H9 (cell line): Measurements from ENCODE around the gene PACS1. TPM values are rescaled to one million over a fixed set of nuclear protein-coding genes. Genes with fewer than 3 reads are reported as not detected.

Experiments used
- DNase-seq: peaks from one replicate; pipeline ENCODE4 v3.0.0-alpha.2; 2017
- H2AFZ ChIP-seq: one replicate; pipeline ENCODE4 v1.6.1; 2013; ENCODE audit warnings: mild to moderate bottlenecking, low read length, control low read depth, moderate library complexity
- H2AK5ac ChIP-seq: 2 replicates; pipeline ENCODE4 v1.6.1; 2013; ENCODE audit warnings: low read length, control low read depth, mixed read lengths; ENCODE audit not compliant: insufficient read length
- H2BK120ac ChIP-seq: one replicate; pipeline ENCODE4 v1.6.1; 2013; ENCODE audit warnings: low read depth, mild to moderate bottlenecking, low read length, control low read depth, inconsistent platforms; ENCODE audit not compliant: poor library complexity, severe bottlenecking
- H2BK12ac ChIP-seq: 2 replicates; pipeline ENCODE4 v1.6.1; 2013; ENCODE audit warnings: low read length, control low read depth, mixed read lengths, low read depth; ENCODE audit not compliant: insufficient read length
- H2BK15ac ChIP-seq: 2 replicates; pipeline ENCODE4 v1.6.1; 2013; ENCODE audit warnings: low read depth, low read length, control low read depth
- H2BK20ac ChIP-seq: one replicate; pipeline ENCODE4 v1.6.1; 2013; ENCODE audit warnings: low read depth, mild to moderate bottlenecking, low read length, control low read depth, inconsistent platforms; ENCODE audit not compliant: poor library complexity, severe bottlenecking
- H2BK5ac ChIP-seq: 2 replicates; pipeline ENCODE4 v1.6.1; 2013; ENCODE audit warnings: low read length, control low read depth, mixed read lengths; ENCODE audit not compliant: insufficient read length
- H3K14ac ChIP-seq: 2 replicates; pipeline ENCODE4 v1.6.1; 2013; ENCODE audit warnings: low read length, control low read depth; ENCODE audit not compliant: insufficient read depth
- H3K18ac ChIP-seq: 2 replicates; pipeline ENCODE4 v1.6.1; 2013; ENCODE audit warnings: low read depth, mild to moderate bottlenecking, mixed read lengths, low read length, control low read depth; ENCODE audit not compliant: insufficient read length
- H3K23ac ChIP-seq: 2 replicates; pipeline ENCODE4 v1.6.1; 2013; ENCODE audit warnings: low read length, control low read depth, mixed read lengths, low read depth; ENCODE audit not compliant: insufficient read length
- H3K23me2 ChIP-seq: 2 replicates; pipeline ENCODE4 v1.6.1; 2013; ENCODE audit warnings: low read depth, mild to moderate bottlenecking, mixed read lengths, low read length, control low read depth; ENCODE audit not compliant: insufficient read length, poor library complexity, severe bottlenecking
- H3K27ac ChIP-seq: 2 replicates; pipeline ENCODE4 v1.5.1; 2013; ENCODE audit warnings: low read length, control low read depth, mixed read lengths, low read depth; ENCODE audit not compliant: insufficient read length
- H3K27me3 ChIP-seq: 2 replicates; pipeline ENCODE4 v1.6.1; 2013; ENCODE audit warnings: low read length, control low read depth, inconsistent platforms; ENCODE audit not compliant: insufficient read depth
- H3K4ac ChIP-seq: 2 replicates; pipeline ENCODE4 v1.6.1; 2013; ENCODE audit warnings: low read depth, mild to moderate bottlenecking, control low read depth, inconsistent platforms, low read length, moderate library complexity
- H3K4me1 ChIP-seq: 2 replicates; pipeline ENCODE4 v1.6.1; 2013; ENCODE audit warnings: low read length, control low read depth, inconsistent platforms; ENCODE audit not compliant: insufficient read depth
- H3K4me2 ChIP-seq: 2 replicates; pipeline ENCODE4 v1.6.1; 2013; ENCODE audit warnings: low read length, control low read depth, mixed read lengths; ENCODE audit not compliant: insufficient read length, insufficient read depth
- H3K56ac ChIP-seq: 2 replicates; pipeline ENCODE4 v1.6.1; 2013; ENCODE audit warnings: low read depth, mild to moderate bottlenecking, mixed read lengths, low read length, control low read depth; ENCODE audit not compliant: insufficient read length
- H3K79me1 ChIP-seq: 2 replicates; pipeline ENCODE4 v1.6.1; 2013; ENCODE audit warnings: low read depth, mild to moderate bottlenecking, moderate library complexity, low read length, control low read depth, inconsistent platforms; ENCODE audit not compliant: insufficient read depth, poor library complexity, severe bottlenecking
- H3K79me2 ChIP-seq: 2 replicates; pipeline ENCODE4 v1.6.1; 2013; ENCODE audit warnings: low read length, control low read depth, inconsistent platforms; ENCODE audit not compliant: insufficient read depth
- H3K9ac ChIP-seq: 2 replicates; pipeline ENCODE4 v1.6.1; 2013; ENCODE audit warnings: low read length, control low read depth, mixed read lengths; ENCODE audit not compliant: insufficient read length; ENCODE audit errors: extremely low read depth
- H3K9me3 ChIP-seq: one replicate; pipeline ENCODE4 v1.6.1; 2013; ENCODE audit warnings: low read depth, low read length, inconsistent platforms; ENCODE audit not compliant: control insufficient read depth
- H3T11ph ChIP-seq: one replicate; pipeline ENCODE4 v1.6.1; 2013; ENCODE audit warnings: mild to moderate bottlenecking, low read length, control low read depth, inconsistent platforms
- H4K20me1 ChIP-seq: one replicate; pipeline ENCODE4 v1.6.1; 2013; ENCODE audit not compliant: control insufficient read depth, insufficient read length, insufficient read depth
- H4K5ac ChIP-seq: 2 replicates; pipeline ENCODE4 v1.6.1; 2013; ENCODE audit warnings: low read depth, mild to moderate bottlenecking, mixed read lengths, low read length, control low read depth; ENCODE audit not compliant: insufficient read length
- H4K8ac ChIP-seq: replicated peaks from 2 replicates; pipeline ENCODE4 v1.6.1; 2013; ENCODE audit warnings: low read length, control low read depth, mixed read lengths, low read depth; ENCODE audit not compliant: insufficient read length
- H4K91ac ChIP-seq: 2 replicates; pipeline ENCODE4 v1.6.1; 2013; ENCODE audit warnings: low read depth, mild to moderate bottlenecking, moderate library complexity, mixed read lengths, low read length, control low read depth; ENCODE audit not compliant: insufficient read length
- H3K27ac Mint-ChIP-seq, 3 experiments: 2 replicates in 2 of 3; 3 replicates in 1 of 3; pipeline ENCODE4 v1.8.0; 2020 to 2021; ENCODE audit warnings: mixed read lengths in 3 of 3, mild to moderate bottlenecking in 1 of 3, moderate library complexity in 1 of 3
- H3K27me3 Mint-ChIP-seq: 2 replicates; pipeline ENCODE4 v1.8.0; 2021; ENCODE audit warnings: low read depth, mild to moderate bottlenecking, moderate library complexity, mixed read lengths
- H3K36me3 Mint-ChIP-seq, 3 experiments: 2 replicates in 2 of 3; 3 replicates in 1 of 3; pipeline ENCODE4 v1.8.0; 2020 to 2021; ENCODE audit warnings: low read depth in 3 of 3, mixed read lengths in 3 of 3; ENCODE audit not compliant: insufficient read depth in 1 of 3
- H3K4me1 Mint-ChIP-seq, 2 experiments: 2 replicates each; pipeline ENCODE4 v1.8.0; 2020; ENCODE audit warnings: mixed read lengths in 2 of 2
- H3K4me3 Mint-ChIP-seq, 2 experiments: 2 replicates in 1 of 2; 3 replicates in 1 of 2; pipeline ENCODE4 v1.8.0; 2020 to 2021; ENCODE audit warnings: mild to moderate bottlenecking in 2 of 2, mixed read lengths in 2 of 2, moderate library complexity in 1 of 2
- H3K9me3 Mint-ChIP-seq, 2 experiments: 2 replicates in 1 of 2; 3 replicates in 1 of 2; pipeline ENCODE4 v1.8.0; 2020; ENCODE audit warnings: mild to moderate bottlenecking in 2 of 2, mixed read lengths in 2 of 2, moderate library complexity in 1 of 2
- CTCF ChIP-seq: fragments of 200-600 bp; sonication (generic); conservative IDR thresholded peaks from 3 replicates; pipeline ENCODE4 v1.8.0; 2021; ENCODE audit warnings: antibody characterized with exemption, mild to moderate bottlenecking
- WGBS: extraction: QIAGEN DNeasy Blood & Tissue Kit; methylation state at CpG from one replicate; pipeline ENCODE4 v1.1.7; 2013; ENCODE audit warnings: missing lambda C conversion rate, low lambda C conversion rate, mixed read lengths; ENCODE audit not compliant: insufficient read length; ENCODE audit errors: extremely low coverage; 5-methylcytosine and 5-hydroxymethylcytosine counted together
- total RNA-seq: library from RNA; stranded (reverse); gene quantifications from 2 replicates; pipeline ENCODE4 v1.2.1, GENCODE V29; 2021

Gene PACS1
- total RNA-seq, 1 experiment from 2014 or later: 35.5 TPM

- Histone ChIP-seq H3K18ac (peak overlapping the region; percentile 78), H3K23ac (no peak overlapping the region), H3K27me3 (no peaks in the 10 kb centered on the region), H3K4me1 (no peaks in the 10 kb centered on the region), H3K56ac (no peak overlapping the region), H3K14ac (peak overlapping the region; percentile 47; the same call in 1 of the 2 replicates), H4K20me1 (no peaks in the 10 kb centered on the region), H2BK120ac (no peak overlapping the region), H3K27ac (no peak overlapping the region), H4K8ac (no peak overlapping the region), H3K9ac (no peak overlapping the region), H3K9me3 (no peaks in the 10 kb centered on the region), H4K5ac (no peak overlapping the region), H3K4ac (no peak overlapping the region), H2BK12ac (no peak overlapping the region), H3K79me1 (no peaks in the 10 kb centered on the region), H2BK5ac (no peak overlapping the region), H2BK20ac (no peak overlapping the region), H2AK5ac (no peak overlapping the region), H2BK15ac (no peak overlapping the region), H4K91ac (no peak overlapping the region), H2AFZ (no peak overlapping the region), H3T11ph (no peak overlapping the region), H3K23me2 (no peaks in the 10 kb centered on the region), H3K4me2 (peak overlapping the region; percentile 18), H3K79me2 (no peaks in the 10 kb centered on the region)
- no peak for DNase-seq
- Mint-ChIP-seq H3K36me3 (peaks cover under 1 to 20% (median 19%) of the 10 kb centered on the region in 3 experiments; a peak in 6 of 7 replicates), H3K9me3 (no peaks in the 10 kb centered on the region), H3K4me3 (peak overlapping the region; percentile 62 to 82), H3K4me1 (peaks cover 26 to 29% of the 10 kb centered on the region in 2 experiments), H3K27me3 (peaks cover 23% of the 10 kb centered on the region), H3K27ac (no peak overlapping the region; a peak in 1 of 7 replicates)
- no CpG with 5 or more reads among the region's 45 CpGs for WGBS
- no peak for TF ChIP-seq CTCF
These were observed 208.5 kb downstream of the PACS1 start for GRCh38 chr11:66278363-66279091.
